ENCODE results near the gene JOSD2.
A peak's percentile ranks its signal among the peaks of the same experiment; 100 is the strongest.

DNA sequence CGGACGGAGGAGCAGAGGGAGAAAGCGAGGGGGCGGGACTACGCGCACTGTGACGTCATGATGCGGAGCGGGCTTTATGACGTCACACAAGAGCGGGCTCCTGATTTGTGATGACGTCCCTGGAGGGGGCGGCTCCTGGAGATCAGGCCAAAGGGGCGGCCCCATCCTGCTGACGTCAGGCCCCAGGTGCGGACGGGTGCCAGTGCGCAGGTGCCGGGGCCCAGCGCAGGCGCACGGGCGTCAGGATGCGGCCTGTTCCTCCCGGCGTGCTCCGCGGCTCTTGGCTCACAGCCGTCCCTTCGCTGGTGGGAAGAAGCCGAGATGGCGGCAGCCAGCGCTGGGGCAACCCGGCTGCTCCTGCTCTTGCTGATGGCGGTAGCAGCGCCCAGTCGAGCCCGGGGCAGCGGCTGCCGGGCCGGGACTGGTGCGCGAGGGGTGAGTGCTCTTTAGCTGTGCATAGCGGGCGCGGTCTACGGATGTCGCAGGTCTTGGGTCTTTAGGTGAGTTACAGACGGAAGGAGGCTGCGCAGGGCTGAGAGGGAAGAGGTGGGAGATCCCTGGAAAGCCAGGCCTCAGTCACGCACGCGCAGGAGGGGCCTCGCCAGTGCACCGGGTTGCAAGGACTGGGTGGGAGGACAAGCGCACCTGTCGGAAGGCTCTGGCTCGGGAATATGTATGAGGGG, 34.6 kb downstream of the JOSD2 start, which contains the start of the genes EMC10 and GARIN5A:
- no peak for TF ChIP-seq CTCF (IDR thresholded peaks at IDR 0.05)
- peak; percentile 17 to 64 for TF ChIP-seq POLR2A (IDR thresholded peaks at IDR 0.05)
